GM12891 (cell line): ENCODE measurements around the gene ANXA2.

ENCODE experiments used
- DNase-seq: peaks from one replicate; pipeline ENCODE4 v3.0.0; 2011; ENCODE audit warnings: low spot score; ENCODE audit not compliant: insufficient read length
- FAIRE-seq: peaks from 2 replicates; lab custom pipeline; 2011; peaks lifted over from hg19 to GRCh38; lab: Jason Lieb, UNC
- PAX5 ChIP-seq: IDR thresholded peaks from 2 replicates; pipeline ENCODE4 v1.6.1; 2011; ENCODE audit warnings: low read length, moderate library complexity, mild to moderate bottlenecking; ENCODE audit not compliant: insufficient read depth, severe bottlenecking
- POLR2A ChIP-seq: IDR thresholded peaks from 2 replicates; pipeline ENCODE4 v1.6.1; 2011; ENCODE audit warnings: low read depth, low read length, control low read depth
- POLR2AphosphoS5 ChIP-seq: IDR thresholded peaks from 2 replicates; pipeline ENCODE4 v1.6.1; 2011; ENCODE audit warnings: low read depth, low read length, control low read depth
- POU2F2 ChIP-seq: IDR thresholded peaks from 2 replicates; pipeline ENCODE4 v1.6.1; 2011; ENCODE audit warnings: low read depth, mild to moderate bottlenecking, control low read depth, low read length, moderate library complexity
- SPI1 ChIP-seq: IDR thresholded peaks from 2 replicates; pipeline ENCODE4 v1.6.1; 2011; ENCODE audit warnings: low read depth, low read length, control low read depth
- TAF1 ChIP-seq: IDR thresholded peaks from 2 replicates; pipeline ENCODE4 v1.6.1; 2011; ENCODE audit warnings: low read depth, low read length, control low read depth

The ANXA2 gene

GRCh38 chr15:60313906-60314305 lies 83.9 kb downstream of the ANXA2 start:
- TF ChIP-seq POLR2A (no peak), POLR2AphosphoS5 (no peak), SPI1 (no peak), POU2F2 (no peak), PAX5 (no peak), TAF1 (no peak)
- FAIRE-seq (no peak), DNase-seq (no peak)

- FAIRE-seq (no peak), DNase-seq (no peak)
- TF ChIP-seq POLR2AphosphoS5: no peak
- TF ChIP-seq POLR2A: no peak
- no peak for TF ChIP-seq TAF1
- TF ChIP-seq SPI1: no peak
- no peak for TF ChIP-seq POU2F2
- TF ChIP-seq PAX5: no peak
These were observed 90.8 kb downstream of the ANXA2 start for GRCh38 chr15:60307034-60307433.

DNA sequence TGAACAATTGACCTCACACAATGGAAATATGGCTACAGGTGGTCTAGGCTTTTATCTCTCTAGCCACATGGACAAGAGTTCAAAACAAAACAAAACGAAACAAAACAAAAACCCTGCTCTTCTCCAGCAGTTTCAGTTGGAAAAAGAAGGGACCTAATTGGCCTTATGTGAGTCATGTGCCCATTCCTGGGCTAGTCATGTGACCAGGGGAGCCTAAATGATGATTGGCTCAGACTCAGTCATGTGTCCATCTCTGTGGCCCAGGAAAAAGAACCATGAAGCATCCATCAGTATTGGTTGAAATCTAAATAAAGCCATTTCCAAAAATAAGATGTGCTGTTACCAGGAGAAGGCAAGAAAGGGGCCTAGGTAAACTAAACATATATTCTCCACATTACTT lies 96.8 kb downstream of the ANXA2 start:
- no peak for FAIRE-seq
- TF ChIP-seq POLR2AphosphoS5 (no peak), POLR2A (no peak), POU2F2 (no peak), SPI1 (no peak), PAX5 (no peak), TAF1 (no peak)
- DNase-seq: no peak

GRCh38 chr15:60299452-60300047 lies 98.2 kb downstream of the ANXA2 start:
- FAIRE-seq (no peak), DNase-seq (no peak)
- no peak for TF ChIP-seq POLR2A
- no peak for TF ChIP-seq PAX5
- no peak for TF ChIP-seq POLR2AphosphoS5
- TF ChIP-seq TAF1: no peak
- no peak for TF ChIP-seq POU2F2
- no peak for TF ChIP-seq SPI1
